ENCODE data around the gene PTGR2.

Gene PTGR2

DNA sequence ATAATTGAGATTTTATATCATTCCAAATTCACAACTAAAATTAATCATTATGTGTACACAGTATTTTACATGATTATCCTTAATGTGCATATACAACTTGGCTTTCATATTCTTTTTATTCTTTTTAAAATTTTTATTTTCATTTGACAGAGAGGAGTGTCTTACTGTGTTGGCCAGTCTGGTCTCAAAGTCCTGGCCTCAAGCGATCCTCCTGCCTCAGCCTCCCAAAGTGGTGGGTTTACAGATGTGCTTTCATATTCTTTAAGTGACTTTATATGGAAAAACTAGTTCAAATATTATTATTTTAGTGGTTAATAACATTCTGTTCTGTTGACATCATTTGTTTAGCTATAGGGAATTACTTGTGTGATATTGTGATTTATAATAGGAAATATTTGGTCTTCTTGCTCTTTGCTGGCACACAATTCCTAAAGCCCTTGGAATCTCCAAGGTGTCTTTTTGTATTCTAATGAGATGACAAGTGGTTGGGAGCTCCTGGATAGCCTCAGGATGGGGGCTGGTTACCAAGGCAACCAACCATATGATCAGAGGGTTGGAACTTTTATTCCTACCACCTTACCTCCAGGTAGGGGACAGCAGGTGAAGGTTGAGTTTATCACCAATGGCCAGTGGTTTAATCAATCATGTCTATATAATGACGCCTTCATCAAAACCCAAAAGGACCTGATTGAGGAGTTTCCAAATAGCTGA is 19.0 kb downstream of the PTGR2 start:
- Histone ChIP-seq H3K27ac (no peak overlapping the region), H3K9me3 (ENCODE audit: control insufficient read depth, low read length) (no peaks in the 10 kb centered on the region), H3K4me1 (peaks cover 29% of the 10 kb centered on the region), H3K27me3 (ENCODE audit: control insufficient read depth, insufficient read depth, low read length) (no peaks in the 10 kb centered on the region), H3K4me3 (ENCODE audit: low read depth, low read length) (no peak overlapping the region), H3K36me3 (ENCODE audit: control insufficient read depth, insufficient read depth, low read length) (no peaks in the 10 kb centered on the region), H3K4me2 (ENCODE audit: low read length) (no peak overlapping the region), H3K9ac (no peak overlapping the region), H3K79me2 (no peaks in the 10 kb centered on the region), H2AFZ (no peak overlapping the region)
- TF ChIP-seq, protein P1, sequence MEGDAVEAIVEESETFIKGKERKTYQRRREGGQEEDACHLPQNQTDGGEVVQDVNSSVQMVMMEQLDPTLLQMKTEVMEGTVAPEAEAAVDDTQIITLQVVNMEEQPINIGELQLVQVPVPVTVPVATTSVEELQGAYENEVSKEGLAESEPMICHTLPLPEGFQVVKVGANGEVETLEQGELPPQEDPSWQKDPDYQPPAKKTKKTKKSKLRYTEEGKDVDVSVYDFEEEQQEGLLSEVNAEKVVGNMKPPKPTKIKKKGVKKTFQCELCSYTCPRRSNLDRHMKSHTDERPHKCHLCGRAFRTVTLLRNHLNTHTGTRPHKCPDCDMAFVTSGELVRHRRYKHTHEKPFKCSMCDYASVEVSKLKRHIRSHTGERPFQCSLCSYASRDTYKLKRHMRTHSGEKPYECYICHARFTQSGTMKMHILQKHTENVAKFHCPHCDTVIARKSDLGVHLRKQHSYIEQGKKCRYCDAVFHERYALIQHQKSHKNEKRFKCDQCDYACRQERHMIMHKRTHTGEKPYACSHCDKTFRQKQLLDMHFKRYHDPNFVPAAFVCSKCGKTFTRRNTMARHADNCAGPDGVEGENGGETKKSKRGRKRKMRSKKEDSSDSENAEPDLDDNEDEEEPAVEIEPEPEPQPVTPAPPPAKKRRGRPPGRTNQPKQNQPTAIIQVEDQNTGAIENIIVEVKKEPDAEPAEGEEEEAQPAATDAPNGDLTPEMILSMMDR (IDR thresholded peaks at IDR 0.05), result no peak

DNA sequence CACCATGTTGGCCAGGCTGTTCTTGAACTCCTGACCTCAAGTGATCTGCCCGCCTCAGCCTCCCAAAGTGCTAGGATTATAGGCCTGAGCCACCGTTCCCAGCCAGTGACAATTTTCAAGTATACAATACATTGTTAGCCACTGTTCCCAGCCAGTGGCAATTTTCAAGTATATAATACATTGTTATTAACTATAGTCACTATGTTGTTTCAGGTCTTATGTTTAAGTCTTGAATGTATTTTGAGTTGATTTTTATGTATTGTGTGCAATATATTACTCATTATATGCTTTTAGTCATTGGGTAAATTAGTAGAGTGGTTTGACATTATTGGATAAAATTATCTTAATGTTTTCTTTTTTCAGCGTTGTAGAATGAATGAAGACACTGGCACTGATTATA is 22.0 kb downstream of the PTGR2 start:
- H3K4me2 ChIP-seq (ENCODE audit: low read length), result no peak overlapping the region
- H3K79me2 ChIP-seq, result no peaks in the 10 kb centered on the region
- no peak overlapping the region for H2AFZ ChIP-seq
- no peaks in the 10 kb centered on the region for H3K27me3 ChIP-seq (ENCODE audit: control insufficient read depth, insufficient read depth, low read length)
- H3K27ac ChIP-seq, result no peak overlapping the region
- no peaks in the 10 kb centered on the region for H3K9me3 ChIP-seq (ENCODE audit: control insufficient read depth, low read length)
- H3K36me3 ChIP-seq (ENCODE audit: control insufficient read depth, insufficient read depth, low read length), result no peaks in the 10 kb centered on the region
- no peak overlapping the region for H3K9ac ChIP-seq
- TF ChIP-seq, protein P1 (IDR thresholded peaks at IDR 0.05), result no peak
- no peak overlapping the region for H3K4me3 ChIP-seq (ENCODE audit: low read depth, low read length)
- peaks cover 13% of the 10 kb centered on the region for H3K4me1 ChIP-seq

DNA sequence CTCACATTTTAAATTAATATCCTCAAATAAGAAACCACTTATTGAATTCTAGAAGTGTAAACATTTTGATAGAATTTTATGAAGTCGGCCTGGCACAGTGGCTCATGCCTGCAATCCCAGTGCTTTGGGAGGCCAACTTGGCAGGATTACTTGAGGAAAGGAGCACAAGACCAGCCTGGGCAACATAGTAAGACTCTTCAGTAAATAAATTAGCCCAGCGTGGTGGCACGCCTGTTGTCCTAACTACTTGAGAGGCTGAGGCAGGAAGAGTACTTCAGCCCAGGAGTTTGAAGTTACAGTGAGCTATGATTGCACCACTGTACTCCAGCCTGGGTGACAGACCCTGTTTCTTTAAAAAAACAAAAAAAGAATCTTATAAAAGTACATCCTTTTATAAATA is 26.2 kb downstream of the PTGR2 start:
- H3K27me3 ChIP-seq (ENCODE audit: control insufficient read depth, insufficient read depth, low read length), result no peaks in the 10 kb centered on the region
- no peak overlapping the region for H3K4me3 ChIP-seq (ENCODE audit: low read depth, low read length)
- no peaks in the 10 kb centered on the region for H3K4me1 ChIP-seq
- no peaks in the 10 kb centered on the region for H3K79me2 ChIP-seq
- H3K9me3 ChIP-seq (ENCODE audit: control insufficient read depth, low read length), result no peaks in the 10 kb centered on the region
- H3K9ac ChIP-seq, result no peak overlapping the region
- TF ChIP-seq, protein P1 (IDR thresholded peaks at IDR 0.05), result no peak
- no peak overlapping the region for H2AFZ ChIP-seq
- H3K27ac ChIP-seq, result no peak overlapping the region
- H3K36me3 ChIP-seq (ENCODE audit: control insufficient read depth, insufficient read depth, low read length), result no peaks in the 10 kb centered on the region
- H3K4me2 ChIP-seq (ENCODE audit: low read length), result no peak overlapping the region

DNA sequence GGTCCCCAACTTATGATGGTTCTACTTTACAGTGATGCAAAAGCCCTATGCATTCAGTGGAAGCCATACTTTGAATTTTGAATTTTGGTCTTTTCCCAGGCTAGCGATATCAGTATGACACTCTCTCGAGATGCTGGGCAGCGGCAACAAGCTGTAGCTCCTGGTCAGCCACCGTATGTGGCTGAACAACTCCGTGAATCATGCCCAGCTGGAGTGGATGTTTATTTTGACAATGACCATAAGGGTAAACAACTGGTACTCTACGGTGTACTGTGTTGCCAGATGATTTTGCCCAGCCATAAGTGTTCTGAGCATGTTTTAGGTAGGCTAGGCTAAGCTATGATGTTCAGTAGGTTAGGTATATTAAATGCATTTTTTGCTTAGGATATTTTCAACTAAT is 26.8 kb downstream of the PTGR2 start:
- Histone ChIP-seq H3K9ac (no peak overlapping the region), H2AFZ (no peak overlapping the region), H3K4me3 (ENCODE audit: low read depth, low read length) (no peak overlapping the region), H3K9me3 (ENCODE audit: control insufficient read depth, low read length) (no peaks in the 10 kb centered on the region), H3K27me3 (ENCODE audit: control insufficient read depth, insufficient read depth, low read length) (no peaks in the 10 kb centered on the region), H3K4me2 (ENCODE audit: low read length) (no peak overlapping the region), H3K4me1 (no peaks in the 10 kb centered on the region), H3K79me2 (no peaks in the 10 kb centered on the region), H3K27ac (no peak overlapping the region), H3K36me3 (ENCODE audit: control insufficient read depth, insufficient read depth, low read length) (no peaks in the 10 kb centered on the region)
- TF ChIP-seq, protein P1 (IDR thresholded peaks at IDR 0.05), result no peak

DNA sequence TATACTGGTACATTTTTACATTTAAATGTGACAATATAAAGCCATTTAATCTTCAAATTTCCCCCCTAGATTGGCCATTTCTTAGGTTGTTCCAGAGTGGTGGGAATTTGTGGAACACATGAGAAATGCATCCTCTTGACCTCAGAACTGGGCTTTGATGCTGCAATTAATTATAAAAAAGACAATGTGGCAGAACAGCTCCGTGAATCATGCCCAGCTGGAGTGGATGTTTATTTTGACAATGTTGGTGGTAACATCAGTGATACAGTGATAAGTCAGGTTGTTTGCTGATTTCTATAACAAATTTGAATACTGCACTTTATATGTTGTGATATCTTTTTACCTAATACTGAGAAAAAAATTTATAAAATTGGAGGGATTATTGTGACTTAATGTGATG is 27.4 kb downstream of the PTGR2 start:
- H2AFZ ChIP-seq, result no peak overlapping the region
- TF ChIP-seq, protein P1 (IDR thresholded peaks at IDR 0.05), result no peak
- H3K4me1 ChIP-seq, result no peaks in the 10 kb centered on the region
- no peak overlapping the region for H3K4me2 ChIP-seq (ENCODE audit: low read length)
- H3K79me2 ChIP-seq, result no peaks in the 10 kb centered on the region
- no peaks in the 10 kb centered on the region for H3K36me3 ChIP-seq (ENCODE audit: control insufficient read depth, insufficient read depth, low read length)
- no peaks in the 10 kb centered on the region for H3K9me3 ChIP-seq (ENCODE audit: control insufficient read depth, low read length)
- H3K27ac ChIP-seq, result no peak overlapping the region
- H3K27me3 ChIP-seq (ENCODE audit: control insufficient read depth, insufficient read depth, low read length), result no peaks in the 10 kb centered on the region
- H3K4me3 ChIP-seq (ENCODE audit: low read depth, low read length), result no peak overlapping the region
- H3K9ac ChIP-seq, result no peak overlapping the region

All from parathyroid adenoma (tissue), 2 donors.